GM19467 (cell line): Measurements from ENCODE around the gene CNNM2.
A peak's percentile ranks its signal among the peaks of the same experiment; 100 is the strongest.

Experiments
- ATAC-seq: cut with Tn5 transposase; IDR thresholded peaks from one replicate; pipeline ENCODE4 v1.9.1; 2021; ENCODE audit warnings: mild to moderate bottlenecking, moderate library complexity; ENCODE audit not compliant: unreplicated experiment

The CNNM2 gene

GRCh38 chr10:102917962-102918816, at the start of gene CNNM2:
TSS of gene CNNM2 (plus strand) at chr10:102918294. CDS start at chr10:102918481, 187 bp downstream.
- peak; percentile 81 for ATAC-seq

- no peak for ATAC-seq
Observed at GRCh38 chr10:102868911-102869257, 49.2 kb upstream of the CNNM2 start.

GRCh38 chr10:102869258-102870198, 48.6 kb upstream of the CNNM2 start, which contains the start of gene AS3MT:
TSS of gene AS3MT (plus strand) at chr10:102869470. CDS start at chr10:102869593, 123 bp downstream.
- no peak for ATAC-seq

GRCh38 chr10:102870221-102870620, 47.9 kb upstream of the CNNM2 start:
- no peak for ATAC-seq

GRCh38 chr10:102872163-102872562, 45.9 kb upstream of the CNNM2 start:
- ATAC-seq = no peak

- ATAC-seq = no peak
Observed at GRCh38 chr10:102876747-102877153, 41.3 kb upstream of the CNNM2 start.

- ATAC-seq = no peak
Observed at GRCh38 chr10:102878629-102879028, 39.5 kb upstream of the CNNM2 start.

GRCh38 chr10:102880256-102880655, 37.8 kb upstream of the CNNM2 start:
- no peak for ATAC-seq

GRCh38 chr10:102888048-102888447, 30.0 kb upstream of the CNNM2 start:
- ATAC-seq = no peak

- ATAC-seq = no peak
Observed at GRCh38 chr10:102894466-102895213, 23.5 kb upstream of the CNNM2 start.

- no peak for ATAC-seq
Observed at GRCh38 chr10:102900006-102900405, 18.1 kb upstream of the CNNM2 start.

GRCh38 chr10:102904346-102904745, 13.7 kb upstream of the CNNM2 start:
- ATAC-seq = no peak

- ATAC-seq = no peak
Observed at GRCh38 chr10:102906507-102906906, 11.6 kb upstream of the CNNM2 start.

- no peak for ATAC-seq
Observed at GRCh38 chr10:102914781-102915180, 3.3 kb upstream of the CNNM2 start.

GRCh38 chr10:102916173-102916572, 1.9 kb upstream of the CNNM2 start:
- ATAC-seq = no peak

GRCh38 chr10:102917314-102917961, 656 bp upstream of the CNNM2 start:
- ATAC-seq = peak; percentile 30

- ATAC-seq = no peak
Observed at GRCh38 chr10:102918817-102919245, 737 bp downstream of the CNNM2 start.

- ATAC-seq = no peak
Observed at GRCh38 chr10:102919246-102919959, 1.3 kb downstream of the CNNM2 start.

GRCh38 chr10:102919992-102920739, 2.1 kb downstream of the CNNM2 start:
- ATAC-seq = no peak
